Stimulated activated CD8-positive, alpha-beta memory T cell treated with anti-CD3 and anti-CD28 coated beads, Interleukin-4, amount 100 ng/mL, for 24 hours (primary cell): ENCODE results near the gene PRPF6.
"Not testable (repeated sequence)": the region's sequence is repeated elsewhere in the genome, so short reads cannot be mapped to it uniquely, and the experiment has no call there.

ENCODE experiments used
- DNase-seq: peaks from one replicate; pipeline ENCODE4 v3.0.0-alpha.2; 2020; ENCODE audit warnings: low read depth

Gene PRPF6

DNA sequence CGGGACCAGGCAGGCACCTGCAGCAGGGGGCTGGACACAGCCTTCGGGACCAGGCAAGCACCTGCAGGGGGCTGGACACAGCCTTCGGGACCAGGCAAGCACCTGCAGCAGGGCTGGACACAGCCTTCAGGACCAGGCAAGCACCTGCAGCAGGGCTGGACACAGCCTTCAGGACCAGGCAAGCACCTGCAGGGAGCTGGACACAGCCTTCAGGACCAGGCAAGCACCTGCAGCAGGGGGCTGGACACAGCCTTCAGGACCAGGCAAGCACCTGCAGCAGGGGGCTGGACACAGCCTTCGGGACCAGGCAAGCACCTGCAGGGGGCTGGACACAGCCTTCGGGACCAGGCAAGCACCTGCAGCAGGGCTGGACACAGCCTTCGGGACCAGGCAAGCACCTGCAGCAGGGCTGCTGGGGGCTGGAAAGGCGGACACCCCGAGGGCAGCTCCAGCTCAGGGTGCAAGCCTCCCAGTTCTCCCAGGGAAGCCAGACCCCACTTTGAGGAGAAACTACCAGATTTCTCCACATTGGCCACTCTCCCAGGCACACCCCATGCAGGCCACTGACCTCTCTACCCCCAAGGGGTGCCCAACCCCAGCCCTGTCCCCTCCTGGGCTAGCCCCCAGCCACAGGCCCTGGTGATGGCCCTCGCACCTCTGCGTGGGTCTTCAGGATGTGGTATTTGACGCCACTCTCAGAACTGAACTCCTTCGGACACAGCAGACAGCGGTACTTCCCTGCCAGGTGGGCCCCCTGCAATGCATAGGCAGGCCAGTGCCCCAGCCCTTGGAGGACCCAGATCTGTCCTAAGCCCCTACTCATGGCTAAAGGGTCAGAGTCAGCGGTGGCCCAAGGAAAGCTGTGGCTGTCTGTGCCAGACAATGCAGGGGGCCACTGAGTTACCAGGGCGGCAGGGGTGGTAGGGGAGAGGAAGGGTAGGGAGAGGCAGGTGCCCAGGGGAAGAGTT is 20.0 kb upstream of the PRPF6 start:
- not testable (repeated sequence) for DNase-seq

DNA sequence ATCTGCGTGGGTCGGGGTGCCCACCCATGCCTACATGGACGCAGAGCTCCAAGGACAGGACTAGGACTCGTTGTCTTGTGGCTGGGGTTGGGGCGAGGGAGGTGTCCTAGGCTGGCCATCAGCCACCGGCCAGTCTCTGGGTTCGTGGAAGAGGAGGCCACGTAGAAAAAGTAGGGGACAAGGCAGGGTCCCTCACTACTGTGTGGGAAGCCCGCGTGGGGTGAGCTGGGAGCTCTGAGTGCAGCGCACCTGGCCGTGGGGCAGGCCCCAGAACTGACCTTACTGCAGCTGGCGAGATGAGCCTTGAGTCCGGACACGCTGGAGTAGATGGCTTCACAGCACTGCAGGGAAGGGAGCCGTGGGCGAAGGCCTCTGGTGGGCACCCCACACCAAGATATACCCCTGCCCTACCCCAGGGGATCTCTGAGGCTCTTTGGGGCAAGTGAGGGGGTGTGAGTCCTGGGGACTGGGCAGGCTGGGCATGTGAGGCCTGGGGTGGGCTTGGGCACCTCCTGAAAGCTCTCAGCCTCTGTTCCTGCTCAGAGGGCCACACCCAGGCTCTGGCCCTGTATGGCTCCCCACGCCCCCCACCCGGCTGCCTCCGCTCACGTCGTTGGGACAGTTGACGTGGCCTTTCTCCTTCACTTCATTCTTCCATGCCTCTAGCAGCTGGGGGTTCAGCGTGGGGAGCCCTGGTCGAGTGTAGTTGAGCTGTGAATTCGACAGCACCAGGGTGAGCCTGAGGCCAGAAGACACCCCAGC is 19.1 kb upstream of the PRPF6 start:
- no peak for DNase-seq

DNA sequence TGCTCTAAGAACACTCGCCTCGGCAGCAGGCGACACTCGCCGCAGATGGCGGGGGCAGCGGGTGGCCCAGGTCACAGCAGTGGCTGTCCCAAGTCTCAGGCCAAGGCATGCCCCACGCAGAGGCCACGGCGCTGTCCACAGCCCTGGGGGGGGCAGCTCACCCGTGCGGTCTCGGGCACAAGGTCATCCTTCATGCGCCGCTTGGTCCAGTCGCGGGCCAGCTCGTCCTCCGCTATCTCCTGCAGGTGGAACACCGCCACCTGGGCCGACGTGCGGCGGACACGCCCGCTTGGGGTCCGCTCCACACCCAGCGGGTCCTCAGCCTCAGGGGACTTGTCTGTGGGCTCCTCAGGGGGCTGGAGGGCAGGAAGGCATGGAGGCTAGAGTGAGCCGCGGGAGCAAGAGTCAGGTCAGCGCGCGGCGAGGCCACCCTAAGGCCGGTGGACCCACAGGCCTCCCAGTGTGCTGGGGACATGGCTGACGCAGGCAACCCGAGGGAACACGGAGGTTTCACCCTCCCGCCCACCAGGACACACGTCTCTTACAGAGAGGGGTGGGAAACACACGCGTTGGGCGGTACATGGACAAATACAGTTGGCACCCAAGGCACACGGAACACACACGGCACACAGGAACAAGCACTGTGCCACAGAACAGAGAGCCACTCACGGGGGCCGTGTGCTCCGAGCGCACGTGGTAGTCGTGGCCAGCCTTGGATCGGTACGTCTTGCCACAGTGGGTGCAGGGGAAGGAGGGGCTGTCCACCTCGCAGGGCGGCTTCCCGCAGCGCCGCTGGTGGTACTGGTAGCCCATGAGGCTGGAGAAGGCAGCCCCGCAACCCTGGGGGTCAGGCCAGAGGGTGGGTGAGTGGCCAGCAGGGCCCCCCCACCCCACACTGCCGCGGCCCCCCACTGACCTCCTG is 18.2 kb upstream of the PRPF6 start:
- no peak for DNase-seq

DNA sequence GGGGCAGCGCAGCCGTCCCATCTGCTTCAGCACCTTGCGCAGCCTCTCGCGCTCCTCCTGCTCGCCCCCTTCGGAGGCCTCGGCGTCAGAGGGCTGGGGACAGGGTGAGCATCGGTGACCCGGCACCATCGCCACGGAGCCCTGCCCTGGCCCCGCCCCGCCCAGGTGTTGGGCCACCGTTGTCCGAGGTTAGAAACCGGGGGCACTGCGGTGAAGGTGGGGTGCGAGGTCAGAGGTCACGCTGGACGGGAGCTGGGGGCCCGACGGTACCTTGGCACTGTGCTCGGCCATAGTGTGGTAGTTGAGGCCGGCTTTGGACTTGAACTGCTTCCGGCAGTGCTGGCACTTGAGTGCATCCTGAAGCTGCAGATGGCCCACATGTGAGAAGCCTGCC is 17.6 kb upstream of the PRPF6 start:
- DNase-seq, result no peak

DNA sequence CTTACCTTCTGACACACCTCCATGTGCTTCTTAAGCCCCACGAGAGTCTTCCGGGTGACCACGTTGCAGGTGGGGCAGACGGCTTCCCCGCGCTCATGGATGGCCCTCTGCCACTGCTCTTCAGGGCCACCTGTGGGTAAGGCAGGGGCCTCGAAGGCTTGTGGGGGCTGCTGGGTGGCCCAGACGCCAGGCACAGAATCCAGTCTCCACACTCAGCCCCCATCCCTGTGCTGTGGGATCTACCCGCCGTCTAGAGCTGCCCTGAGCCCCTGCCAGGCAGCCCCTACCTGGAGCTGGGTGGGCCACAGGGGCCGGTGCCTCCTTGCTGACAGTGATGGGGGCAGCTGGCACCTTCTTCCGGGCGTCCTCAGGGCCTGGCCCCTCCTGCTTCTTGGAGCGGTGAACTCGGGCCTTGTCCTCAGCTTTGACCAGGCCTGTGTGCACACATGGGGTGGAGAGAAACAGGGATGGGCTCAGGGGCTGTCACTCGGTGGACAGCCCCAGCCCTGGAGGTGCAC is 17.1 kb upstream of the PRPF6 start:
- no peak for DNase-seq

DNA sequence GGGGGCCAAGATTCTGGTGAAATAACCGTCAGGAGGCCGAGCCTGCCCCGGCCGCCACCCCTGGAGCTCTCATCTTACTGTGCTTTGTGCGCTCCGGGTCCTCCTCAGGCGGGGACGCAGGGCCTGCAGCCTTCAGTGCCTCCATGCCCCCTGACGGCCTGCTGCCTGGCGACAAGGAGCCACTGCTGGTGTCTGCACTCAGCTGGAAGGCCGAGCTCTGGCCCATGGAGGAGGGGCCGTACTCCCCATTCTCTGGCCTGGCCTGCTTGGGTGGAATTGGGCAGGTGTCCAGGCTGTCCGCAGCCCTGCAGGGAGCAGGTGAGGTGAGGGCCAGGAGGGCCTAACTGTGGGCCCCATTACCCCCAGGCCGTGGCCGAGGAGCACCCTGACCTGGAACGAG is 16.5 kb upstream of the PRPF6 start:
- no peak for DNase-seq

DNA sequence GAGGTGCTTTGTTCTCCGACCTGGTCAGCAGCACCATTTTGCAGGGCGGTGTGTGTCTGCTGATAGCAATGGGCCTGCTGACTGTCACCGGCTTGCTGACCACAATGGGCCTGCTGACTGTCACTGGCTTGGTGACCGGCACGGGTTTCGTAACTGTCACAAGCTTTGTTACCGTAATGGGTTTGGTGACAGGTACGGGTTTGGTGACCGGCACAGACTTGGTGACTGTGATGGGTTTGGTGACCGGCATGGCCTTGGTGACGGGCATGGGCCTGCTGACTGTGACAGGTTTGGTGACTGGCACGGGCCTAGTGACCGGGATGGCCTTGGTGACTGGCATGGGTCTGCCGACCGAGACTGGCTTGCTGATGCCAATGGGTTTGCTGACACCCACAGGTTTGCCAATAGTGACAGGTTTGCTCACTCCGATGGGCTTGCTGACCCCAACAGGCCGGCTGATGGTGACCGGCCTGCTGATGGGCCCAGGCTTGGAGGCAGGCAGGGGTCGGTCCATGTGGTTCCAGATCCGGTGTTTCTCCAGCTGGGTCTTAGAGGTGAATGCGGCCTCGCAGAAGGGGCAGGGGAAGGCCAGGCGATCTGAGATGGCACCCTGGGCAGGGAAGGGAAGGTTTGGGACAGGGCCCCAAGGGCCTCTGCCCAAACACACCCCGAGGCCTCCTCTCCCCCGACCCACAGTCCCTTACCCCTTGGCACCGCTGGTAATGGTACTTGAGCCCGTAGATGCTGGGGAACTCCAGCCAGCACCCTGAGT is 14.6 kb upstream of the PRPF6 start:
- DNase-seq, result no peak

DNA sequence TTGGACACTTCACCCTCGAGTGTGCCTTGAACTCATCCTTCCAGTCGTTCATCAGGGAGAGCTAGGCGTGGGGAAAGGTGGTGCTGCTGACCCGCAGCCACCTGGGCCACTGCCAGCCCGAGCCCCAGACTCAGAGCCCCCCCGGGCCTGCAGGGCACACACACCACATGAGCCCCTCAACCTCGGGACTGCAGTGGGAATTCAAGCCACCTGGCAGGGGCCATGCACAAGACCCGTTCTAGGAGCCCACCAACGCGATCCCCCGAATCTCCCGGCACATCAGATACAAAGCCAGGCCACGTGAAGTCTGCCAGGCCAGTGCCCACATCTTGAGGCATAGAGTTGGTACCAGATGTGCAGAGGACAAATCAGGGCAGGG is 14.0 kb upstream of the PRPF6 start:
- DNase-seq, result no peak

DNA sequence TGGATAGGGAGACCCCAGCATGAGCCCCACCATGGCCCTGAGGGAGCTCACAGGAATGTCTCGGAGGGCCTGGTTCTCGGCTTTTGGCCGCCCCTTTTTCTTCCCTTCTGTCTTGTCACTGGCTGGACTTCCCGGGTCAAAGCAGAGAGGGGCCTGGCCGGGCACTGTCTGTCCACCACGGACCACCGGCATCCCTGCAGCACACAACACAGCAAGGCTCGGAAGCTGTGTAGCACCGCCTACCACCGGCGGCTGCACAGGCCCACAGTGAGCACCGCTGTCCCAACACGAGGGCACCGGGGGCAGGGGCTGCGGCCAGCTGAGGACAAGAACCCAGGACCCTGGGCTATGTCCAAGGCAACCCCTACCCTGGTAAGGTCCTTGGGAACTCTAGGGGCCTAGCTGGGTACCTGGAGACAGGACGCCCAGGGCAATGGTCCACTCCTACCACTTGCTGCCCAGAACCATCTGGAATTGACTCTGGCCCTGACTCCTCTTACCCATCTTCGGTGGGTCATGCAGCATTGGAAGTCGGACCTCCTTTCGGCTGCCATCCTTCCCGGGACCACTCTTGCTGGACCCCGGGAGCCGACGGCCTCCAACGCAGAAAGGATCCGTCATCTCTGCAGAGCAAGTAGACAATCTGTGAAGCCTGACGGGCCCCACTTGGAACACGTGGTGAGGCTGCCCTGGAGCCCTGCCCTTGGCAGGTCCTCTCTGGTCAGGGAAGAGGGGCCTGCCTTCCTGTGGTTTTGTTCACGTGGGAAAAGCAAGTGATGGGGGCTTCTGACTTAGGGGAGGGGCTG is 13.4 kb upstream of the PRPF6 start:
- no peak for DNase-seq

DNA sequence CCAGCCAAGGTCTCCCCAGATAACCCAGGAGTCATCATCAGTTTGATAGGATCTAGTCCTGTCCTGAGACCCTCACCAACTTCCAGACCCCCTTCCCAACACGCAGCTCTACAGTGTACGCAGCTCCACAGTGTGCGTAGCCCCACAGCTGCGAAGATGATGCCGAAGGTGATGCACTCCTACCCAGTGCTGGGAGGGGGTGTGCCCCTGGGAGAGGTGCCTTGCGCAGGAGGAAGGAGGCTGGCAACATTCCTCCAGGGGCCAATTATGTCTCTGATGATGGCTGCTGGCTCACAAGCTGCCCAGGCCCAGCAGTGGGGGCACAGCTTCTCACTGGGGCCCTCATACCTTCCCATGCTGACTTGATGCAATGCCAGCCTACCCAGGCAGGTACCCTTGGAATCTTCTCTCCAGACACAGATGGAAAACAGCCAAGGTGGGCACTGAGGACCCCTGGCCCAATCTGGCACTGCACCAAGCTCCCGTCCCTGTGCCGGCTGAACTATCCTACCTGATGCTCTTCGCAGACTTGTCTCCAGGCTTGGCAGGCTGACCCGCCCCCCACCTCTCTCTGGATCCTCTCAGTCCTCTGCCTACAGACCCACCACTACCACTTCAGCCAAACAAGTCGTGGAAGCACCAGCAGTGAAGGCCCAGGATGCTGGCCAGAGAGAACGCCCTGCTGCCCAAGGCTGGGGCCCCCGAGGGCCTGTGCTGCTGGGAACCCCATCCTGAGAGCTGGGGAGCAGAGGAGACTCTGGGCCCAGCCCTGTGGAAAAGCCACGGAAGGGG is 12.6 kb upstream of the PRPF6 start:
- no peak for DNase-seq

DNA sequence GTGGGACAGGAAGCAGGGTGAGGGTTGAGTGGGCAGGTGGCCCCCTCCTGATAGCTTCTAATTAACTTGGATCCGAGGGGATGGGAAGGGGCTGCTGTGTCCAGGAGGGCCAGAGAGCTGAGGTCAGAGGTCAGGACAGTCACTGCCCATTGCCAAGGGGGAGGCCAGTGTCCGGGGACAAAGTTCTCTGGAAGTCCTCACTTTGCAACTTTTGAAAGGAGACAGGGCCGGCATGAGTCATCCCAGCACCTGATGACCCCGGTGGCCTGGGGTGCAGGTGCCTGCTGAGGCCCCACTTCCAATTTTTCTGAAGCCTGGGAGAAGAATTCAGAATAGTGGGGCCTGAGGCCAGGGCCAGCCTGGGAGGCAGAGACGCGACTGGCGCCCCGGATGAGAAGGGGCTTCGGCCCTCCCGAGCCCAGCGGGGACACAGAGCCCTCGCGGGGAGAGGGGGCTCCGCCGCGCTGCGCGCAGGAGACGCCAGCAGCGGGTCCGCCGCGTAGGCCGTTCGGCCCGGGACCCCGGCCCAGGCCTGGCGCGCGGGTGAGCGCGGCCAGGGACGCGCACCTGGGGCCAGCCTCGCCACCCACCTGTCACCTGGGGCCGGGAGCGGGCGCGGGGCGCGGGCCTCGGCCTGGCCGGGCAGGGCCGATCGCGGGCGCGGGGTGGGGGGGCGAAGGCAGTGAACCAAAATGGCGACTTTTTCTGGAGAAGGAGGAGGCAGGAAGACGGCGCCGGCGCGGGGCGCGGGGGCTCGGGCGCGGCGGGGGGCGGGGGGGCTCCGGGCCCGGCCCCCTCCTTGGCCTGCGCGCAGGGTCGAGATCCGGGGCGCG is 11.8 kb upstream of the PRPF6 start:
- DNase-seq, result no peak

DNA sequence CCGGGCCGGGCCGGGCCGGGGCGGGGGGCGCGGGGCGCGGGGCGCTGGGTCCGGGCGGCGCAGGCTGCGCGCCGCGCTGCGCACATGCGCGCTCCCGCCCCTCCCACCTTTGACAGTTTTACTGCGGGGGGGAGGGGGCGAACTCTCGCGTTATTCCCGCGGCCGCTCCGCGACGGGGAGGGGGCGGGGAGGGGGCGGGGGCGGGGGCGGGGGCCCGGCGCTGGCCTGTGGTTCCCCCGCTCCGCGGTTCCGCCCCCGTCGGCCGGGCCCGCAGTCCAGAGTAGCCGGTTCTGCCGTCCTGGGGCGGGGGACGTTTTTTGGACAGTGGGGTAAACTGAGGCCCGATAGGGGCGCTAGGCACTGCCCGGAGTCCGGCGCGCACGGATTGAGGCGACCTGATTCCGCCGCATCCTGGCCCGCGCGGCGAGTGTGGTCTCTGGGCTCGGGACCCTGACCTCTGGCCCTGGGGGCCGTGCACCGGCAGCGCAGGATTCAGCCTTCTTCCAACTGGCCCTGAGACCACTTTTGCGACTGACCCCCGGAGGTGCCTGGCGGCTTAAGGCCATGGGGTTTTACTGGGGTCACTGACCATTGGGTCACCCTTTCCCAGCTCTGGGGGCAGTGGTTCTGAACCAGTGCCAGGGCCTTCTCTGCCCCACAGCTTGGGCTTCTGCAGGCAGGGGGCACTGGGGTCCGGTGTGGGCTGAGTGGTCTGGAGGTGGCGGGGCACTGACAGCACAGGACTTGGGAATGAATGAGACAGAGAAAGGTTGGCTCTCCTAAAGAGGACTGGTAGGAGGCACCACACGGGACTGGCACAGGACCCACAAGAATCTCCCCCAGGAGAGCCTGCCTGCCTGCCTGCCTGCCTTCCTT is 10.9 kb upstream of the PRPF6 start, which contains the start of gene ZNF512B:
Gene ZNF512B (minus strand): TSS at position 93 of the 876 bp plus-strand sequence. CDS start 1,980 bp downstream, outside the sequence.
- no peak for DNase-seq

DNA sequence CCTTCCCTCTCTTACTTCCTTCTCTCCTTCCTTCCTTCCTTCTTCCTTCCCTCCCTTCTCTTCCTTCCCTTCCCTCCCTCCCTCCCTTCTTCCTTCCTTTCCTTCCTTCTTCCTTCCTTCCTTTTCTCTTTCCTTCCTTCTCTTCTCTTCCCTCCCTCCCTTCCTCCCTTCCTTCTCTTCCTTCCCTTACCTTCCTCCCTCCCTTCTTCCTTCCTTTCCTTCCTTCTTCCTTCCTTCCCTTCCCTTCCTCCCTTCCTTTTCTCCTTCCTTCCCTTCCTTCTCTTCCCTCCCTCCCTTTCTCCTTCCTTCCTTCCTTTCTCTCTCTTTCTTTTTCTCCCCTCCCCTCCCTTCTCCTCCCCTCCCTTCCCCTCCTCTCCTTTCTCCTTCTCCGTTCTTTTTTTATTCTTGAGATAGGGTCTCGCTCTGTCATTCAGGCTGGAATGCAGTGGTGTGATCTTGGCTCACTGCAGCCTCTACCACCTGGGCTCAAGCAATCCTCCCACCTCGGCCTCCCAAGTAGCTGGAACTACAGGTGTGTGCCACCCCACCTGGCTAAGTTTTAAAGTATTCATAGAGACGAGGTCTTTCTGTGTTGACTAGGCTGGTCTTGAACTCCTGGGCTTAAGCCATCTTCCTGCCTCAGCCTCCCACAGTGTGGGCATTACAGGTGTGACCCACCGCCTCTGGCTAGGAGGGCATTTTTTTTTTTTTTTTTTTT is 10.1 kb upstream of the PRPF6 start:
- no peak for DNase-seq

DNA sequence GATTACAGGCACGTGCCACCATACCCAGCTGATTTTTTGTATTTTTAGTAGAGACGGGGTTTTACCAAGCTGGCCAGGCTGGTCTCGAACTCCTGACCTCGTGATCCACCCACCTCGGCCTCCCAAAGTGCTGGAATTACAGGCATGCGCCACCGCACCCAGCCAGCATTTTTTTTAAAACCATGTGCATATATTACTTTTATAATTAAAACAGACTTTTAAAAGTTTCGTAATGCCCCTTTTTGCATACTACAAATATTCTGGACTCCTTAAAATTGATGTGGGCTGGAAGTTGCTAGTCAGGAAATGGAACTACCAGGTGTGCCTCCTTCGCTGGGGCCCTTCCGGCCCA is 9.0 kb upstream of the PRPF6 start:
- DNase-seq, result not testable (repeated sequence)

DNA sequence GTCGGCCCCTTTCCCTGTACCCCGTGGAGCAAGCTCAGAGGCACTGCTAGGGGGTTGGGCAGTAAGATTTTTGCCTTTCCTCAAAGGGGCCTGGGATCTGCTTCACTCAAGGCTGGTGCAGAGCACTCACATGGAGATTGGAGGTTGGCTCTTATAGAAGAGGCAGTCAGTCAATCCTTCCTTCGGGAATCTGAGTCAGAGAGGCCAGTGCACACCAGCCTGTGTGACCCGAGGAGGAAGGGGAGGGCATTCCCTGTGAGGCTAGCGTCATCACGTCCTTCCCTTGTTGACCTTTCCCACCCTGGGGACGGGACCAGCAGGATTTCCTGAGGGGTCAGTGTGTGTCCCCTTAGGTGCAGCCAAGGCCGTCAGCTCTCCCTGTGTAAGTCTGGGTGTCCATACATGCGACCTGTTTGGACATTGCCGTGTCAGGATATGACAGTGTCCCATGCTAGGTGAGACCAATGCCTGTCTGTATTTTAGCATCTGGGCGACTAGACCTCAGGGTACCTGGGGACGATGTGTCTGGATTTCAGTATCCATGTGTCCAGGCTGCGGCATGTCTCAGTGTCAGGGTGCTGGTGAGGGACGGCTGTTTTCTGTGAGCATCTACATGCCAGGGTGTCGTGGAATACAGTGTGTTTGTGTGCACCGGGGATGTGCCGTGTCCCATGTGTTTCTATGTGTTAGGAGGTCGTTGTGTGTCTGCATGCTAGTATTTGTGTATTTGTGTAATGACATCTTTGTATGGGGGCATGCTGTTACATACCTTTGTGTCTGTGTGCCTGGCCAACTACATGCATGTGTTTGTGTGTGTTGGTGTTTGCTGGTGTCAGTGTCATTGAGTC is 8.4 kb upstream of the PRPF6 start:
- DNase-seq, result no peak

DNA sequence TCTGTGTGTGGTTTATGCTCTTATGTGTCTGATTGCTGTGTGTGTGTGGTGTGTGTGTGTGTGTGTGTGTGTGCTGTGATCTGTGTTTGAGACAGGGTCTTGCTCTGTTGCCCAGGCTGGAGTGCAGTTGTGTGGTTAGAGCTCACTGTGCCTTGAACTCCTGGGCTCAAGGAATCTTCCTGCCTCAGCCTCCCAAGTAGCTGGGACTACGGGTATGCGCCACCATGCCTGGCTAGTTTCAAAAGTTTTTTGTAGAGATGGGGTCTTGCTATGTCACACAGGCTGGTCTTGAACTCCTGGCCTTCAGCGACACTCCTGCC is 7.8 kb upstream of the PRPF6 start:
- DNase-seq, result no peak
